Stimulated activated CD4-positive, alpha-beta T cell treated with anti-CD3 and anti-CD28 coated beads, Interleukin-2, amount 100 ng/mL, for 4 hours (primary cell): ENCODE results near the gene GAST.
A peak's percentile ranks its signal among the peaks of the same experiment; 100 is the strongest.

Experiments
- DNase-seq: peaks from one replicate; pipeline ENCODE4 v3.0.0-alpha.2; 2020; ENCODE audit warnings: low read depth

Gene GAST

DNA sequence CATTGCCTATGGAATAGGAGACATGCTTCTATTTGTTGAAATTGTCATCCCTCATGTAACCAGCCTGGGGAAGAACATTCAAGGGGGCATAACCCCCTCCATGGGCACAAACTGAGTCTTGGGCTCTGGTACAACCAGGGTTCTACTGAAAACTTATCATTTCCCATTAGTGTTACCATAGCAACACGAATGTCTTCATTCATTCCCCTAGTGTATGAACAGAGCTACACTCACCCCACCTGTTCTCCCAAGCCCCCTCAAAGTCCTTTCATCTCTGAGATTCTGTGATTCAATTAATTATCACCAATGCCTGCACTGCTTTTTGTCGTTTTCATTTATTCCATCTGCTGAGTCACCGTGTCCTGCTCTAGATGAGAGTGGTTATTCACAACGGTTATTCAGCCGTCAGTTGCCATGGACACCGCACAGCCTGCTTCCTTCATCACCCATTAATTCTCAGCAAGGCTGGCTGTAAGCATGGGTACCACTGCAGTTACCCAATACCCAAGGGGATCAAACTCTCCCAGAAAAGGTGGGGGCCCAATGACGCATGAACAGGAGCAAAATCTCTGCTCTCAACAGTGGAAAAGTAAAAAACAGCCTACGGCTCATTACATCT, 1.6 kb upstream of the GAST start:
- peak; percentile 35 for DNase-seq

DNA sequence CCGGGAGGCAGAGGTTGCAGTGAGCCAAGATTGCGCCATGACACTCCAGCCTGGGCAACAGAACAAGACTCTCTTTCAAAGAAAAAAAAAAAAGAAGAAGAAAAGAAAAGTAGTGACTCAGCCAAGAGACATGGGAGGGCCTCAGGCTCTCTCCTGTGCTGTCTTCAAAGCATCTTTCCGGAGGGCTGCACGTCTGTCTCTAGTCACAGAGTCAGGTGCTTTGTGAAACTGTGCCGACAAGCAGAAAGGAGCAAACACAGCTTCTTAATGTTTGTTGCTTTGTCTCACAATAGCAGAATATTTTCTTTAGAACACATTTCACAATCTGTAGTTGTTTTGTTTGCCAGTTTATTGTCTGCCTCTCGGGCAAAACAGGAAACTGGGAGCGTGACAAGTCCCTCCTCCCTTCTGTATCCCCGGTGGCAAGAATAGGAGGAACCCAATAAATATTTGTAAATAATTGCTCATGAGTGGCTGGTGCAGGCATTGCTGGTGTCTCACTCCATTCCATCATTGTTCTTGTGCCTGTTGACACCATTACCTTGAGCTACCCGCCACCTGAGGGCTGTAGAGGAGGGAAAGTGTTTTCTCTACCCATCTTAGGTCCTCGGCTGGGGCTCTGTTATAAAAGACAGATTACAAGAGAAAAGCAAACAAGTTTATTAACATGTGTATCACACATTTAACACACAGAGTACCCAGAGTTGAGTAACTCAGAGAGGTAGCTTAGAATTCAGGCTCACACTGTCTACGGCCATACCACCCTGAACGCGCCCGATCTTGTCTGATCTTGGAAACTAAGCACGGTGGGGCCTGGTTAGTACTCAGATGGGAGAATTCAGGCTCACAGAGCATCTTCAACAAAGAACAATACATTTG, 5.5 kb downstream of the GAST start:
- peak; percentile 22 for DNase-seq

DNA sequence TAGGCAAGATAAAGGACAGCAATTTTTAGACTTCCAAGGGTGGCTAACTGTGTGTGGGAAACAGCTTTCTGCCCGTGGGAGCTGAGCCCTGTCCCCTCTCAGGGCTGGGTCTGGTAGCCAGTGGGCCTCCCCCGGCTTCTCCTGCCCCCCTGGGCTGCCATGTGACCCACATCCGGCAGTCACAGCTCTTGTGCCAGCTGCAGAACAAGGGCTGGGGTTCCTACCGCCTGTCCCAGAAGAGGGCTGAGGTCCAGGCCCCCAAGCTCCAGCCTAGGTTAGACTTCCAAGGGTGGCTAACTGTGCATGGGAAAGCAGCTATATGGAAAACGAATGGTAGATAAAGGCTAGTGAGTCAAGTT, 6.1 kb downstream of the GAST start:
- no peak for DNase-seq

DNA sequence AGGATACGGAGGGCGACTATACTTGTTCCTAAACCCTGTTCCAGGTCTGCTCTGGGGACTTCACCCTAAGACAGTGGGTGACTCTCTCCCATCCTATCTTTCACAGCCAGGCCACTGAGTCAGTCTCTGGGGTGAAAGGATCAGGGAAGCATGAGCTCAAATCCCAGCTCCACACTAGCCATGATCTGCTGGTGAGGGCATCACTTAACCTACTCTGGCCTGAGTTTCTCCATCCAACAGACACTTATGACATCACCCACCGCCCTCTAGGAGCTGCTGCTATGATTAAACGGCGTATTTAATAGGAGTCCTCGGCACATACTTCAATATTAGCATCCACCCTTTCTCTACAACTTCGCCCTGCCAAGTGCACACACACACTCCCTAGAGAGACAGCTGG, 10.1 kb downstream of the GAST start:
- DNase-seq = no peak

DNA sequence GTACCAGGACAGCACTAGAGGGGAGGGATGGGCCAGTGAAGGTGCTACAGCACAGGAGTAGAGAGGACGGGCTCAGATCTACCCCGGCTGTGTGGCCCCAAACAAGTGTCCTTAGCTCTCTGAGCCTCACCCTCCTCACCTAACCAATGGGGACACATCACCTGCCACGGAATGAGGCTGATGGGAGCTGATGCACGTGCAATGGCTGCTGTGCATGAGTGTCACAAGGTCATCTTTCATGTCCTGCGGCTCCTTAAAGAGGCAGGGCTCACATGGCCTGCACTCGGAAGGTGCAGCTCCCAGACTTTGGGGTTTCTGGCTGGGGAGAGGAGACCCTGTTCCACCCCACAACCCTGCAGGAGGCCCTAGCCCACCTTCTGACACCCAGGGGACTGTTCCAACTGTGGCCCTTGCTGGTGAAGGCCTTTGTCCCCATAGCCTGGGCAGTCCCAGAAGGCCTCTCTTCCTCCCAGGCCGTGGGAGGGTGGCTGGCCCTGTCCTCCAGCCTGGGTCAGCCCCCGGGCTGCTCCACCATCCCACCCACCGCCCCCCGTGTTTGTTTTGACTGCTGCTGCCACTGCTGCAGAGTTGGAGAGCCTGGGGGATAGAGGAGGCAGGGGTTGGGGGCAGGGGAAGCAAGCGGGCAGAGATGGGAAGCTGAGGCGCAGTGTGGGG, 11.8 kb downstream of the GAST start:
- no peak for DNase-seq

DNA sequence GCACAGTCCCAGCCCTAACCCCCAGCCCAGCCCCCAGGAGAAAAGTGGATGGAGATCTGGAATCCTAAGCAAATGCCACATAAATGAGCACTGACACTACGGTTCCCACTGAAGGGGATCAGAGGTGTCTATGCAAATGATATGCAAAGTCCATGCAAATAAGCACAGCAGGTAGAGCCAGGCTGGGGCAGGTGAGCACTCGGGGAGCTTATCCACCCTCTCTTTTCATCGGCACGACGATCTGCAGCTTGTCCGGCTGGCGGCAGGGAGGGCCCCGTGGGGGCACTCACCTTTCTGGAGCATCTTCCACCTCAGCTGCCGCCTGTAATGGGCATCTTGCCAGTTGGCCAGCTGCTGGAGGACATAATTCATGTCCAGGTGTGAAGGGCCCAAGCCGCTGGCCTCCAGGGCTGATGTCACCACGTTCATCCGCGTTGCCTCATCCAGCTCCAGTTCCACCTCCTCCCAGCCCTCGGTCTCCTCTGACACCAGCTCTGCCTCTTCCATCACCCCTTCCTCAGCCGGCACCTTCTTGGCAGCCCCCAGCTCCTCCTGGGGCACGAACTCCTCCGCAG, 12.4 kb downstream of the GAST start:
- no peak for DNase-seq

DNA sequence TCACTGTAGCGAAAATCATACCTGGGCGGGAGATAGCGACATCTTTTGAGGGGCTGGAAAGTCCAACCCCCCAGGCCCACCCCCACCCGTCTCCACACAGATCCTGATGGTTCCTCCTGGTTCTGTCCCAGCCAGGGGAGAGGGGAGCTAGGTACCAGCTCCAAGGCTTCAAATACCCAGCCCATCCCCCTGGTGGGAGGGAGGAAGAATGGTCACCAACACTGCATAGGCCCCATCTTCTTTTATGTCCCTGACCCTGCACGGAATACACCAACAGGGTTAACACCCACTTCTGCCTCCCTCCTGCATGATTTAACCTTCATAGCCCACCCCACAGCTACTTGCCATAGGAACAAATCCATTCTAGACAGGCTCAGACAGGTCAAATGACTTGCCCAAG, 13.0 kb downstream of the GAST start:
- no peak for DNase-seq

DNA sequence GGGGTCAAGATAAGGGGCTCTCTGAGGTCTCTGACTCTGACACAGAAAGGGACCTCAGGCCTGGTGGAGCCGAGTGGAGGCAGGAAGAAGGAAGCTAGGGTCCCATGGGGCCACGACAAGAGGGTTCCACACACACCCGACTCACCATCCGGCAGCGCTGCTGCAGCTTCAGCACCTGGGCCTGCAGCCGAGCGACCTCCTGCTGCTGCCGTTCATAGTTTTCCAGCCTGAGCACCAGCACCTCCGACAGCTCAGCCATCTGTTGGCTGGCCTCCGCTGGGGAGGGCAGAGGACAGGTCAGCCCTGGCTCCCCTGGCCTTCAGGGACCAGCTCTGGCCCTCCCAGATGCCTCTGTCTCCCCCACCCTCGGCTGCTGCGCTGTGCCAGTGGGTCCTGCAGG, 15.9 kb downstream of the GAST start:
- no peak for DNase-seq

DNA sequence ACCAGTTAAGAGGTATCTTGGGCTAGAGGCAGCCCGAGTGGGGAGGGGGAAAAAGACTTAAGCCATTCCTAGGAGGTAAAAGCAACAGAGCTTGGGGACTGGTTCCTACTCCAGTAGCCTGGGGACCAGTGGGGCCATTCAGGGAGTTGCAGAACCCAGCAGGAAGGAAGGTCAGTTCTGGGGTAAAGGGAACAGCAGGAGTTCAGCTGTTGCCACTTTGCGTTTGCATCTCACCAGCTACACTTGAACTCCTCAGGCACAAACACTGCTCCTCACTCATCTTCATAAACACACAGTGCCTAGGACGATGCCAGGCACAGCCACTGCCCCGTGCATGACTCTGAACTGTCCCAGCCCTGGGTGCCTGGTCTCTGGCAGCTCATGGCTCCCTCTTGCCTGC, 18.3 kb downstream of the GAST start:
- DNase-seq = no peak

DNA sequence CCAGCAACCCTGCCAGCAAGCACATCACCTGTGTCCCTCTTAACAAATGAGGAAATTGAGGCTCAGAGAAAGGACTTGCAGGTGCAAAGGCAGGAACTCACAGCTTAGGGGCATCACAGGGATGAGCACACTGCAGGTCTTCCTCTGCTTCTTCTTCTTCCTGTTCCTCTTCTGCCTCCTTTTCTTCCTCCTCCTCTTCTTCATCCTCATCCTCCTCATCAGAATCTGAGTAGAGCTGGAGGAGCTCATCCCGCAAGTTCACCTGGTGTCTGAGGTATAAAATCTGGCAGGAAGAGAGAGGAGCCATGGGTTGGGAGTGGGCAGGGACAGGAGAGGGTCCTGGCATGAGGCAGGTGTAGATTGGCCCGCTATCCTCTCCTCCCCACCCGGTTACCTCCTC, 19.7 kb downstream of the GAST start:
- DNase-seq = no peak

DNA sequence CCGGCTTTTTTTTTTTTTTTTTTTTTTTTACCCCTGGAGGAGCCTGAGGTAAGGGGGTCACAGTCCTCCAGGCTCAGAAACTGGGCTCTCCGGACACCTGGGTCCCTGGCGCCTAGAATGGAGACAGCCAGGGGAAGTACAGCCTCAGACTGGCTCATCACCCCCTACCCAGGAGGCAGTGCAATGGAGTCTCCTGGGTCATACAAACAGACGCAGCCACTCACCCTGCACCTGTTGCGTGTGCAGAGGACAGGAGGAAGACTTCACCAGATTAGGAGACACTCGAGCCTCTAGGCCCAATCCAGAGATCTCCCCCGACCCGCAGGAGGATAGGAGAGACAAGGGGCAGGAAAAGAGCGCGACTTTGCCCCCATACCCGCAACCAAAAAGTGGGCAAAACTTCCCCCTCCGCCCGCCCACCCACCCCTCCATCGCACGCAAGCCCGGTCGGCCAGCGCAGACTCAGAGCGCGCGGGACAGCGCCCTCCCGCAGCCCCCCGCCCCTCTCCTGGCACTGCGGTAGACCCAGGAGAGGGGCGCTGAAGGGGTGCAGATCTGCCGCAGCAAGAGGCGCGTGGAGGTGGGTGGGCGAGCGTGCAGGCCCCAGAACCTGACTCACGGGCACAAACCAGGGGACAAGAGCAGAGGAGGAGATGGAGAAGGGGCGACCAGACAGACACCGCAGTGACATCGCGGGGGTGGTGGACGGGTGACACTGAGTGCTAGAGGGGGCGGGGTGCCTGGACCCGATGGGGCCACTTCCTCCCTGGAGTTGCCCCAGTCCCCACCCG, 21.4 kb downstream of the GAST start:
- DNase-seq = no peak

DNA sequence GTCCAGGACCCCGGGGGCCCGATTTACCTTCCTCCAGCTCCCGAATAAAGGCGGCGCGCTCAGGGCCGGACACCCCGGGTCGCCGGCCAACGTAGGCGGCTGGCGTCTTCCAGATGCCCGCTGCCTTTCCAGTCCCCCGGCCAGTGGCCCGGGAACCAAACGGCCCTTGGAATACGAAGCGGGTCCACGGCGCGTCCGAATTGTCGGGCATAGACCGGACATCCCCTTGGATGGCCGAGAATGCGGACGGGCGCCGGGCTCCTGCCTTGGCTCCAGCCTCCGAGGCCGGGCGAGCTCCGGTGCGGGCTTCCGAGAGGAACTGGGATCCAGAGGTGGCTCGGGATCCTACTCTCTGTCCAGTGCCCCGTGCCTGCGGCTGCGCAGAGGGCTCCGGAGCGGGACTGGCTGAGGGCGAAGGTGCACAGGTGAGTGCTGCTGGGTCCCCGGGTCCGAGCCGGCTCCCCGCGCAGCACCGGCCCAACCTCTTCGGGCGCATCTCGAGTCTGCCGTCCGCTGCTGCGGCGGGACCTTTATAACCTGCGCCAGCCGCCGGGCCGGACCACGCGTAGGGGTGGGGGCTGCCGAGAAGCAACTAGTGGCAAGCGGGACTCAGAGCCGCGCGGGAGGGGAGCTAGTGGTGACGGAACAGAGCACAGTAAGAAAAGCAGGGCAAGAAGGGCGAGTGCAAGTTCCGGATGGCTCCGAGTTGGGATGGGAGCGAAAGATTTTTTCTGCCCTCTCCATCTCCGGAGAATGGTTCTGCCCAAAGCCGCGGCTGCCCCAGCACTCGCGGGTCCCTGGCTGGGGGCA, 22.2 kb downstream of the GAST start, which contains the start of gene HAP1:
TSS of gene HAP1 (minus strand) at position 505 of the 810 bp plus-strand sequence. CDS start at position 496, 9 bp downstream.
- DNase-seq = no peak

DNA sequence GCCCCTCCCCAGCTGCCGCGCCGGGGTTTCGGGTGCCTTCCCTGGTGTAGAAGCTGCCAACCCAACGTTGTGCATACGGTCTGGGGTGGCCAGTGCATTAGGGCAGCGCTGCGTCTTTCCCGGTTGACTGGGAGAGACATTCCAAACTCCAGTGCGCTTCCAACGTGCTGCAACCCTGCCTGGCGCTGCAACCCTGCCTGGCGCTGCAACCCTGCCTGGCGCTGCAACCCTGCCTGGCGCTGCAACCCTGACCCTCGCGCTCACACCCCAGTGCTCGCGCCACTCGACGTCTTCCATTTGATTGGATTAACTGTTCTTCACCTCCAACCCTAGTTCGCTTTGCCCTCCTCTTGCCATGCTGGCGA, 22.8 kb downstream of the GAST start:
- DNase-seq = no peak

DNA sequence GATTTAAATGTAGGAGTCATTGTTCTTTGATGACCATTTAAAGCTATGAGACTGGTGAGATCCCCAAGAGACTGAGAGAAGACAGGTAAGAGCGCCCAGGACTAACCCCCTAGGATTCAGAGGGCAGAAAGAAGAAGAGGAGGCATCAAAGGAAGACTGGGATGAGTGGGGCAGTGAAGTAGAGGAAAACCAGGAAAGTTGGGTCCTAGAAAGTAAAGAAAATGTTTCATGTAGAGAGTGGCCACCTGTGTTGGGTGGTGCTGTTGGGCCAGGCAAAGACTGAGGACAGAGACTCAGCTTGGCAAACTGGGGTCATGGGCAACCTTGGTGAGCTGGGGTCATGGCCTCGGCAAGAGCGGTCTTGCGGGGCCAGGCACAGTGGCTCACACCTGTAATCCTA, 23.6 kb downstream of the GAST start:
- no peak for DNase-seq

DNA sequence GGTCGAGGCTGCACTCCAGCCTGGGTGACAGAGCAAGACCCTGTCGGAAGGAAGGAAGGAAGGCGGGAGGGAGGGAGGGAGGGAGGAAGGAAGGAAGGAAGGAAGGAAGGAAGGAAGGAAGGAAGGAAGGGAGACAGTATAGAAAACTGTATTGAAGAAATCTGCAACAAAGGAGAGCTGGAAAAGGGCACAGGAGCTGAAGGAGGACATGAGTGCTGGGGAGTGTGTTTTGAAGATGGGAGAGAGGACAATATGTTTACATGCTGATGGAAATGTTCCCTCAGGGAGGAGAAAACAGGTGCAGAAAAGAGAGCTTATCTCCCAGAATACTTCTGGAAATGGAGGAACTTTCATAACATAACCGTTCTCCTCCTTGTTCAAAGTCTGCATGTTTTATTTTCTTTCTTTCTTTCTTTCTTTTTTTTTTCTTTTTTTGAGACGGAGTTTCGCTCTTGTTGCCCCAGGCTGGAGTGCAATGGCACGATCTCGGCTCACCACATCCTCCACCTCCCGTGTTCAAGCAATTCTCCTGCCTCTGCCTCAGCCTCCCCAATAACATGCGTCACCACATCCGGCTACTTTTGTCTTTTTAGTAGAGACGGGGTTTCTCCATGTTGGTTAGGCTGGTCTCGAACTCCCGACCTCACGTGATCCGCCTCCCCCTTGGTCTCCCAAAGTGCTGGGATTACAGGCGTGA, 25.0 kb downstream of the GAST start:
- no peak for DNase-seq

DNA sequence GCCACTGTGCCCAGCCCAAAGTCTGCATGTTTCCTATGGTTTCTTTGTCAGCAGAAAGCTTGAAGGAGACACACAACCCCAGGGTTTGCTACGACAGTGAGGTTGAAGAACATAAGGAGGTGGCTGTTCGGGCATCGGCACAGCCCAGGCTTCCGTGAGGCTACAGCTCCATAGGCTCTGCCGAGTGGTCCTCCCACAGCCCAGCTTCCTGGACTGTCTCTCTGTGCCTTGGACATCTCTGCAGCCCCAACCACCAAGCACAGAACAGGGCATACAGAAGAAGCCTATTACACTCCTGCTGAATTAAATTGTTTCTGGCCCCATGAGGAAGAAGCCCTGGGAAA, 25.5 kb downstream of the GAST start:
- DNase-seq = no peak

DNA sequence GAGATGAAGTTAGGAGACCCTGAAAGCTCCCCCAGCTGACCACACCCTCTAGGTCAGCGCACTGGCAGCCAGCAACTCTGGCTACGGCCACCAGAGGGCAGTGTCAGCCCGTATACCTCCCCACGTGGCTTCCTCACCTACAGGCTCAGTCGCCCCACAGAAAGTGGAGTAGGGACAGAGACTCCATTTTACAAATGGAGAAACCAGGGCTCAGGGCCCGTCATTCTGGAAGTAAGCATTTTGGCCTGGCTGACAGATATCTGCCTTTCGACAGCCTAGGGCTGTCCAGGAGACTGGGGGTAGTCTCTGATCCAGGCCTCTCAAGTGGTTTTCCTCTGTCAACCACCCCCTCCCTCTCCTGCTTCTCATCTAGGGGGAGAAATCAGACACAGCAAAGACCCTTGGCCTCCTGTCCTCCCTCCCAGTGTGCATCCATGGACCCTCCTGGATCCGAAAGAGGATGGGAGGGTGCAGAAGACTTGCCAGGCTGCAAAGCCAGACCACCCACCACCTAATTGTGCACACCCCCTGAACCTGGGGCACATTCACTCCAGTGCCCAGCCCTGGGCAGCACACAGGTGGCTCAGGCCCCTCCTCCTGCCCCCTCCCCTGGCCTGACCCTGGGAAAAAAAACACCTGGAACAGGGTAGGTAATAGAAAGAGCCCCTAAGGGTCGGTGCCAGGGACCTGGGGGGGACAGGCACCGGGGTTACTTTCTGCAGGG, 26.1 kb downstream of the GAST start:
- peak; percentile 73 for DNase-seq

DNA sequence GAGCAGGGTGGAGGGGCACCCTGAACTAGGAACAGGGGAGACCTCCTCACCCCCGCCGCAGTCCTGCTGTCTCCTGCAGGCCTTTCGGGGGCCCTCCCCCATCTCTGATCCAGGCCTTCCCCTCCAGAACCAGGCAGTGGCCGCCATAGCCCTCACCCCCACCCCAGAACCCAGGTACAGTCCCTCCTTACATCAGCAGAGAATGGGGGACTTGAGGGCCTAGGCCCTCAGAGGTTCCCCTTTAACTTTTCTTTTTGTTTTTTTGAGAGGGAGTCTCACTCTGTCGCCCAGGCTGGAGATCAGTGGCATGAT, 26.6 kb downstream of the GAST start:
- no peak for DNase-seq

DNA sequence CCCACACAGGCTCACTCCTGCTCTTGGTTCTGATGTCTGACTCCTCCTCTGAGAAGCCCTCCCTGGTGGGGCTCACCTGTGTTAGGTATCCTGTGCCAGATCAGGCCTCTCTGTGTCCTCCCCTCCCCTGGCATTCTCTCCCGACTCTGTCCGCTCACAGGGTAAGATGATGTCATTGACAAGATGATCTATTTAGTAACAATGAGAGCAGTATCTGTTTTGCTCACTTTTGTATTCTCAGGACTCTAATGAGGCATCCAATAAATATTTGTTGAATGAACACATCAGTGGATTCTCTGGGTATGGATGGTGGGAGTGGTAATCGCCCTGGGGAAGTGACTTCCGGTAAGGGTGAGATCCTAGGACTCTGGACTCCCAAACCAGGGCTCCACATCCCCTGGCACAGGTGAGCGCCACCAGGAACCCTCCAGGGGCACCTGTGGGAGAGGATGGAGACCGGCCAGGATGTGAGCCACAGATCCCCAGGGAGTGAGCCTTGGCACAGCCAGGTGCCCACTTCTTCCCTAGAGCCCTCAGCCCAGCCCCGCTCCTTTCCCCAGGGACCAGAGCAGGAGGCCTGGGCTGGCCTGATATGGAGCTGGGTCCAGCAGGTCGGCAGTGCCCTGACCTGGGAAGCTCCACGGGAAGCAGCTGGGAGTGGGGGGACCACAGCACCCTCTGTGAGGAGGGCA, 27.7 kb downstream of the GAST start:
- no peak for DNase-seq

DNA sequence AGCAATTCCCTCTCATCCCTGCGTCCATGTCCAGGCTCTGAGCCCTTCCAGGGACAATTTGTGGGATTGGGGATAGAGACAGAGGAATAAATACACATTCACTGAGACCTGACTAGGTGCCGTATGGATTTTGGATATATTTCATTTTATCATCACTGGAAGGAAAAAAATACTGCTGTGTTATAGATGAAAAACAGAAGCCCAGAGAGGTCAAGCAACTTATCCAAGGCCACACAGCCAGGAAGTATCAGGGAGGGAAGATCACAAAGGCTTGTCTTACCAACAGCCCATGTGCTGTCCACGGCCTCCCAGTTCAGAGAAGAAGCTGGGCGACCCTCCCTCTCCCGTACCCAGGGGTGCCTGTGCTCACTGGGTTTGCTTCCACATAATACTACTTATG, 28.4 kb downstream of the GAST start:
- DNase-seq = no peak
